ENCODE data around the gene SPPL2C.

GRCh38 chr17:45895969-45896785 is 51.5 kb downstream of the SPPL2C start:
- TF ChIP-seq POLR2AphosphoS5 (IDR thresholded peaks at IDR 0.05; ENCODE audit: low read depth, low read length) (no peak), TAF1 (IDR thresholded peaks at IDR 0.05; ENCODE audit: low read depth, low read length) (no peak), POU2F2 (IDR thresholded peaks at IDR 0.05; ENCODE audit: low read depth, low read length) (no peak), POLR2A (IDR thresholded peaks at IDR 0.05; ENCODE audit: low read depth, low read length) (no peak)

Measured in GM12891 (cell line).